Loucy (cell line): ENCODE measurements around the gene RACGAP1.

Experiments
- H2AFZ ChIP-seq: fragments of 200-600 bp; sonication (generic); 2 replicates; pipeline ENCODE4 v1.6.0; 2016; ENCODE audit warnings: antibody characterized with exemption, mild to moderate bottlenecking, low read length, moderate library complexity
- H3F3A ChIP-seq: fragments of 200-600 bp; 2 replicates; pipeline ENCODE4 v1.6.0; 2016; ENCODE audit warnings: antibody characterized with exemption, low read depth, mild to moderate bottlenecking
- H3K27me3 ChIP-seq: fragments of 200-600 bp; sonication (generic); 2 replicates; pipeline ENCODE4 v1.6.1; 2014; ENCODE audit warnings: low read length, mild to moderate bottlenecking; ENCODE audit not compliant: insufficient read depth, poor library complexity, severe bottlenecking
- H3K36me3 ChIP-seq: fragments of 200-600 bp; sonication (generic); 2 replicates; pipeline ENCODE4 v1.6.1; 2016; ENCODE audit warnings: low read length; ENCODE audit not compliant: insufficient read depth
- H3K4me1 ChIP-seq: fragments of 200-600 bp; sonication (generic); 2 replicates; pipeline ENCODE4 v1.5.1; 2014; ENCODE audit warnings: low read length, mild to moderate bottlenecking; ENCODE audit not compliant: insufficient read depth, poor library complexity, severe bottlenecking
- H3K4me2 ChIP-seq: fragments of 200-600 bp; sonication (generic); 2 replicates; pipeline ENCODE4 v1.6.0; 2014; ENCODE audit warnings: antibody characterized with exemption, low read length, low read depth, mild to moderate bottlenecking; ENCODE audit not compliant: poor library complexity, severe bottlenecking
- H3K4me3 ChIP-seq: fragments of 200-600 bp; sonication (generic); 2 replicates; pipeline ENCODE4 v1.5.1; 2014; ENCODE audit warnings: low read length, mild to moderate bottlenecking, mixed read lengths; ENCODE audit not compliant: poor library complexity, severe bottlenecking
- H3K79me2 ChIP-seq: fragments of 200-600 bp; sonication (generic); 2 replicates; pipeline ENCODE4 v1.6.1; 2014; ENCODE audit warnings: low read length; ENCODE audit not compliant: insufficient read depth
- H3K9ac ChIP-seq: fragments of 200-600 bp; sonication (generic); 2 replicates; pipeline ENCODE4 v1.6.0; 2014; ENCODE audit warnings: mild to moderate bottlenecking, low read depth, low read length, moderate library complexity; ENCODE audit not compliant: poor library complexity, severe bottlenecking
- H3K9me2 ChIP-seq: fragments of 200-600 bp; sonication (generic); replicated peaks from 2 replicates; pipeline ENCODE4 v1.6.1; 2016; ENCODE audit warnings: low read depth, low read length, mixed read lengths
- H3K9me3 ChIP-seq: fragments of 200-600 bp; sonication (generic); 2 replicates; pipeline ENCODE4 v1.6.1; 2014; ENCODE audit warnings: mild to moderate bottlenecking, antibody characterized with exemption, low read length, low read depth; ENCODE audit not compliant: insufficient read depth
- H4K20me1 ChIP-seq: fragments of 200-600 bp; sonication (generic); 2 replicates; pipeline ENCODE4 v1.6.0; 2014; ENCODE audit warnings: antibody characterized with exemption, low read length, mild to moderate bottlenecking; ENCODE audit not compliant: insufficient read depth, poor library complexity, severe bottlenecking
- CTCF ChIP-seq: fragments of 200-600 bp; sonication (generic); conservative IDR thresholded peaks from 2 replicates; pipeline ENCODE4 v1.5.1; 2014; ENCODE audit warnings: mild to moderate bottlenecking, antibody characterized with exemption, low read length
- EZH2phosphoT487 ChIP-seq: fragments of 200-600 bp; IDR thresholded peaks from 2 replicates; pipeline ENCODE4 v1.6.1; 2018; ENCODE audit warnings: antibody characterized with exemption, mild to moderate bottlenecking, moderate library complexity, borderline replicate concordance

The RACGAP1 gene

GRCh38 chr12:49964849-49965624 is 60.3 kb downstream of the RACGAP1 start:
- Histone ChIP-seq H3K9me3 (no peaks in the 10 kb centered on the region), H2AFZ (no peak overlapping the region), H3K36me3 (no peaks in the 10 kb centered on the region), H3F3A (no peaks in the 10 kb centered on the region), H3K9ac (peak overlapping the region; percentile 47), H3K4me1 (peaks cover 62% of the 10 kb centered on the region), H3K4me3 (no peak overlapping the region), H3K9me2 (no peaks in the 10 kb centered on the region), H3K27me3 (no peaks in the 10 kb centered on the region), H3K79me2 (0 out of 2 replicates have a peak, but pooled peaks cover 4% of the 10 kb centered on the region), H4K20me1 (no peaks in the 10 kb centered on the region), H3K4me2 (peak overlapping the region; percentile 57)
- no peak for TF ChIP-seq CTCF
- TF ChIP-seq EZH2phosphoT487 = no peak

- Histone ChIP-seq H3K27me3 (no peaks in the 10 kb centered on the region), H3K9me3 (no peaks in the 10 kb centered on the region), H3K9ac (peak overlapping the region; percentile 47), H3K9me2 (no peaks in the 10 kb centered on the region), H3K4me2 (peak overlapping the region; percentile 57), H3K79me2 (0 out of 2 replicates have a peak, but pooled peaks cover 4% of the 10 kb centered on the region), H3F3A (0 out of 2 replicates have a peak, but pooled peaks cover 2% of the 10 kb centered on the region), H2AFZ (no peak overlapping the region), H4K20me1 (no peaks in the 10 kb centered on the region), H3K4me1 (peaks cover 62% of the 10 kb centered on the region), H3K4me3 (peak overlapping the region; percentile 50), H3K36me3 (no peaks in the 10 kb centered on the region)
- no peak for TF ChIP-seq EZH2phosphoT487
- no peak for TF ChIP-seq CTCF
Observed at GRCh38 chr12:49963976-49964815, 61.1 kb downstream of the RACGAP1 start.

- peak overlapping the region; percentile 50 for H3K4me3 ChIP-seq
- 0 out of 2 replicates have a peak, but pooled peaks cover 4% of the 10 kb centered on the region for H3K79me2 ChIP-seq
- peak overlapping the region; percentile 57 for H3K4me2 ChIP-seq
- H3K27me3 ChIP-seq = no peaks in the 10 kb centered on the region
- H3K9ac ChIP-seq = peak overlapping the region; percentile 47
- H3F3A ChIP-seq = 0 out of 2 replicates have a peak, but pooled peaks cover 3% of the 10 kb centered on the region
- no peaks in the 10 kb centered on the region for H3K36me3 ChIP-seq
- peaks cover 71% of the 10 kb centered on the region for H3K4me1 ChIP-seq
- H3K9me3 ChIP-seq = no peaks in the 10 kb centered on the region
- TF ChIP-seq EZH2phosphoT487 (no peak), CTCF (no peak)
- no peak overlapping the region for H2AFZ ChIP-seq
- H3K9me2 ChIP-seq = no peaks in the 10 kb centered on the region
- no peaks in the 10 kb centered on the region for H4K20me1 ChIP-seq
Observed at GRCh38 chr12:49962861-49963765, 62.2 kb downstream of the RACGAP1 start.
